ENCODE data around the gene GTF2H1.

- no peak for TF ChIP-seq ZNF10 (tag by site-specific recombination; IDR thresholded peaks at IDR 0.05)
- no peak for TF ChIP-seq CTCF (tag by site-specific recombination; IDR thresholded peaks at IDR 0.05)
- no peak for TF ChIP-seq YY1 (tag by site-specific recombination; IDR thresholded peaks at IDR 0.05)
These were observed 61.2 kb downstream of the GTF2H1 start for GRCh38 chr11:18383388-18384156.

Data from HEK293 (cell line).